H1 (cell line): ENCODE measurements around the gene MCM3AP. TPM values are rescaled to one million over a fixed set of nuclear protein-coding genes. Genes with fewer than 3 reads are reported as not detected.

ENCODE experiments used
- MAFK ChIP-seq: IDR thresholded peaks from 2 replicates; pipeline ENCODE4 v1.6.1; 2012; ENCODE audit warnings: low read depth, mild to moderate bottlenecking, improper control_type of control experiment, low read length
- SIX5 ChIP-seq: IDR thresholded peaks from 2 replicates; pipeline ENCODE4 v1.6.1; 2011; ENCODE audit warnings: mild to moderate bottlenecking, low read depth, low read length
- polyA plus RNA-seq, 7 experiments: library from polyadenylated mRNA; depleted of rRNA in 3 of 7; stranded (reverse) in 5 of 7; unstranded in 2 of 7; fragments of >200 nt in 5 of 7; fragments of 200-250 nt in 2 of 7; gene quantifications; 1 replicate in 5 of 7; 2 replicates in 1 of 7; 4 replicates in 1 of 7; pipeline versions ENCODE4 v1.2.1 to v1.2.3, GENCODE V29; 2011 to 2013; ENCODE audit warnings: missing spikeins in 2 of 7, mixed read lengths in 2 of 7
- total RNA-seq: library from RNA; stranded (reverse); fragmentation: NEBNext Ultra II Directional; extraction: Animal tissue kit (Norgen Biotek cat#: 25700); gene quantifications from 2 replicates; pipeline ENCODE4 v1.2.1, GENCODE V29; 2021

Gene MCM3AP
- total and polyA plus RNA-seq, 2 of the 8 experiments (the other 6 are each of a cell fraction or from before 2014, with no cell fraction given): 37.2 to 119 TPM

GRCh38 chr21:46220847-46221246 is 64.6 kb downstream of the MCM3AP start (continued):
- no peak for TF ChIP-seq MAFK
- TF ChIP-seq SIX5: no peak
